Ishikawa (cell line): ENCODE results near the gene URAD.

Experiments
- NFIC ChIP-seq: IDR thresholded peaks from 2 replicates; pipeline ENCODE4 v1.6.1; 2012
- ZBTB7A ChIP-seq: IDR thresholded peaks from 2 replicates; pipeline ENCODE4 v1.6.1; 2012; ENCODE audit warnings: low read depth
- TF ChIP-seq, protein P1 (sequence below): IDR thresholded peaks from 2 replicates; pipeline ENCODE4 v1.6.1; 2012; ENCODE audit warnings: low read depth, mild to moderate bottlenecking
- TF ChIP-seq, protein P2 (sequence below): IDR thresholded peaks from 2 replicates; pipeline ENCODE4 v1.6.1; 2012

DNA sequence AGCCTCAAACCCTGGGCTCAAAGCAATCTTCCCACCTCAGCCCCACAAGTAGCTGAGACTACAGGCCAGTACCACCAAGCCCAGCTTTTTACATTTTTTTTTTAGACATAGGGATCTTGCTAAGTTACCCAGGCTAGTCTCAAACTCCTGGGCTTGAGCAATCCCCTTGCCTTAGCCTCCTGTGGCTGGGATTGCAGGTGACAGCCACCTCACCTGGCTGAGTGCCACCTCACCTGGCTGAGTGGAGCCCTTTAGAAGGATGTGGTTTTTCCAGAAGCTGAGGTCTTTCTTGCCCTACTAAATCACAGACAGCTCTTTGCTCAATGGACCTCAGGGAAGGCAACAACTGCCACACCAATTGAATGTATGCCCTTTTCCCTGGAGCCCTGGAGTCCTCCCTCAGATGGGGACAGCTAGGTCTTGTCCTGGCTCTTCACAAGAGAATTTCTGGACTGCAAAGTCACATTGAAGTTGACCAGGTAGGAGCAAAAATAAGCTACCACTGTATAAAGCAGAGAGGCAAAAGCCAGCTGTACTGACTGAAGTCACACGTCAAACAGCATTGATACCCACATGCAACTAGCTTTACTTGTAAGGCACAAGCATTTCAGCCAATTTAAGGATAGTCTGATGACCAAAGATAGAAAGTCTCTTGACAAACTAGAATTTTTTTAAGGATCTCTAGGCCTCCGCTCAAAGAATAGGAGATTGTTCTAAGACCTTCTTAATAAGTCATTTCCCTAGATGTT is 54.7 kb downstream of the URAD start:
- TF ChIP-seq ZBTB7A, result no peak
- TF ChIP-seq NFIC, result no peak
- TF ChIP-seq, protein P1, sequence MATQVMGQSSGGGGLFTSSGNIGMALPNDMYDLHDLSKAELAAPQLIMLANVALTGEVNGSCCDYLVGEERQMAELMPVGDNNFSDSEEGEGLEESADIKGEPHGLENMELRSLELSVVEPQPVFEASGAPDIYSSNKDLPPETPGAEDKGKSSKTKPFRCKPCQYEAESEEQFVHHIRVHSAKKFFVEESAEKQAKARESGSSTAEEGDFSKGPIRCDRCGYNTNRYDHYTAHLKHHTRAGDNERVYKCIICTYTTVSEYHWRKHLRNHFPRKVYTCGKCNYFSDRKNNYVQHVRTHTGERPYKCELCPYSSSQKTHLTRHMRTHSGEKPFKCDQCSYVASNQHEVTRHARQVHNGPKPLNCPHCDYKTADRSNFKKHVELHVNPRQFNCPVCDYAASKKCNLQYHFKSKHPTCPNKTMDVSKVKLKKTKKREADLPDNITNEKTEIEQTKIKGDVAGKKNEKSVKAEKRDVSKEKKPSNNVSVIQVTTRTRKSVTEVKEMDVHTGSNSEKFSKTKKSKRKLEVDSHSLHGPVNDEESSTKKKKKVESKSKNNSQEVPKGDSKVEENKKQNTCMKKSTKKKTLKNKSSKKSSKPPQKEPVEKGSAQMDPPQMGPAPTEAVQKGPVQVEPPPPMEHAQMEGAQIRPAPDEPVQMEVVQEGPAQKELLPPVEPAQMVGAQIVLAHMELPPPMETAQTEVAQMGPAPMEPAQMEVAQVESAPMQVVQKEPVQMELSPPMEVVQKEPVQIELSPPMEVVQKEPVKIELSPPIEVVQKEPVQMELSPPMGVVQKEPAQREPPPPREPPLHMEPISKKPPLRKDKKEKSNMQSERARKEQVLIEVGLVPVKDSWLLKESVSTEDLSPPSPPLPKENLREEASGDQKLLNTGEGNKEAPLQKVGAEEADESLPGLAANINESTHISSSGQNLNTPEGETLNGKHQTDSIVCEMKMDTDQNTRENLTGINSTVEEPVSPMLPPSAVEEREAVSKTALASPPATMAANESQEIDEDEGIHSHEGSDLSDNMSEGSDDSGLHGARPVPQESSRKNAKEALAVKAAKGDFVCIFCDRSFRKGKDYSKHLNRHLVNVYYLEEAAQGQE, result no peak
- TF ChIP-seq, protein P2, sequence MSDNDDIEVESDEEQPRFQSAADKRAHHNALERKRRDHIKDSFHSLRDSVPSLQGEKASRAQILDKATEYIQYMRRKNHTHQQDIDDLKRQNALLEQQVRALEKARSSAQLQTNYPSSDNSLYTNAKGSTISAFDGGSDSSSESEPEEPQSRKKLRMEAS, result no peak
